GM20431 (cell line): ENCODE measurements around the gene KIAA0753.

Experiments
- in situ Hi-C: fragments of 300-500 bp; cut with MseI, MboI; formaldehyde crosslinking; loops from one replicate; pipeline ENCODE4 v1.15.0; 2020; ENCODE audit warnings: low sequenced_read_pairs; ENCODE audit not compliant: unreplicated experiment

KIAA0753 gene

GRCh38 chr17:6651354-6651918 lies 10.9 kb upstream of the KIAA0753 start, which contains the start of the genes C17orf100 and MED31:
C17orf100 (plus strand) TSS chr17:6651762; CDS start chr17:6651914, 152 bp downstream.
MED31 (minus strand) TSS chr17:6651605; CDS start chr17:6651528, 77 bp downstream.
- in situ Hi-C loops, result loop anchor here (25.0 kb wide), 2 partner anchors 186 to 361 kb away; partner anchors contain the start of genes BCL6B, RNASEK and TEKT1

- in situ Hi-C loops, result no loop called here
These were observed 7.7 kb upstream of the KIAA0753 start for GRCh38 chr17:6648181-6648580.

GRCh38 chr17:6643451-6644125 lies 3.1 kb upstream of the KIAA0753 start:
- in situ Hi-C loops, result no loop called here

GRCh38 chr17:6642592-6642991 lies 2.1 kb upstream of the KIAA0753 start:
- in situ Hi-C loops, result no loop called here

GRCh38 chr17:6641247-6641863 lies 844 bp upstream of the KIAA0753 start:
- in situ Hi-C loops, result no loop called here

GRCh38 chr17:6639586-6640535 lies 650 bp downstream of the KIAA0753 start:
- in situ Hi-C loops, result no loop called here

- in situ Hi-C loops, result no loop called here
These were observed 1.4 kb downstream of the KIAA0753 start for GRCh38 chr17:6639014-6639585.

- in situ Hi-C loops, result no loop called here
These were observed 2.2 kb downstream of the KIAA0753 start for GRCh38 chr17:6638046-6638908.

GRCh38 chr17:6637458-6637840 lies 3.1 kb downstream of the KIAA0753 start:
- in situ Hi-C loops, result no loop called here

GRCh38 chr17:6636616-6637457 lies 3.7 kb downstream of the KIAA0753 start:
- in situ Hi-C loops, result no loop called here

GRCh38 chr17:6636105-6636504 lies 4.4 kb downstream of the KIAA0753 start:
- in situ Hi-C loops, result no loop called here

GRCh38 chr17:6633263-6633662 lies 7.2 kb downstream of the KIAA0753 start:
- in situ Hi-C loops, result no loop called here

- in situ Hi-C loops, result no loop called here
These were observed 8.0 kb downstream of the KIAA0753 start for GRCh38 chr17:6632530-6632929.

- in situ Hi-C loops, result no loop called here
These were observed 10.1 kb downstream of the KIAA0753 start for GRCh38 chr17:6630390-6630789.

- in situ Hi-C loops, result no loop called here
These were observed 13.5 kb downstream of the KIAA0753 start for GRCh38 chr17:6627019-6627418.

- in situ Hi-C loops, result no loop called here
These were observed 13.9 kb downstream of the KIAA0753 start for GRCh38 chr17:6626616-6627015.

GRCh38 chr17:6623941-6624340 lies 16.6 kb downstream of the KIAA0753 start:
- in situ Hi-C loops, result no loop called here

- in situ Hi-C loops, result no loop called here
These were observed 29.3 kb downstream of the KIAA0753 start for GRCh38 chr17:6611231-6611630.
